HL-60 (cell line): ENCODE data around the gene ATP2B3.

Source experiments
- DNase-seq, 2 experiments: peaks; one replicate each; pipeline ENCODE4 v3.0.0-alpha.2; 2010 to 2020; ENCODE audit warnings: low read depth in 1 of 2, low spot score in 1 of 2
- H3K27ac ChIP-seq: fragments of 250-450 bp; sonication (Bioruptor Pico); replicated peaks from 2 replicates; pipeline ENCODE4 v1.5.1; 2020; ENCODE audit warnings: mild to moderate bottlenecking, moderate library complexity
- H3K27me3 ChIP-seq: fragments of 250-450 bp; sonication (Bioruptor Pico); 2 replicates; pipeline ENCODE4 v1.5.1; 2021; ENCODE audit warnings: mild to moderate bottlenecking, moderate library complexity; ENCODE audit not compliant: insufficient read depth, poor library complexity, severe bottlenecking
- H3K4me3 ChIP-seq: replicated peaks from 2 replicates; pipeline ENCODE4 v1.5.1; 2011; ENCODE audit warnings: mild to moderate bottlenecking, control low read depth, low read length; ENCODE audit not compliant: insufficient read depth
- CTCF ChIP-seq: IDR thresholded peaks from one replicate; pipeline ENCODE4 v1.5.1; 2011; ENCODE audit warnings: low read length, control low read depth, inconsistent platforms; ENCODE audit not compliant: insufficient read depth
- GABPA ChIP-seq: IDR thresholded peaks from 2 replicates; pipeline ENCODE4 v1.6.1; 2012; ENCODE audit warnings: low read depth
- POLR2AphosphoS5 ChIP-seq: IDR thresholded peaks from 2 replicates; pipeline ENCODE4 v1.6.1; 2012; ENCODE audit warnings: low read depth
- REST ChIP-seq: IDR thresholded peaks from 2 replicates; pipeline ENCODE4 v1.6.1; 2012; ENCODE audit warnings: low read depth; ENCODE audit not compliant: insufficient replicate concordance
- SPI1 ChIP-seq: IDR thresholded peaks from 2 replicates; pipeline ENCODE4 v1.6.1; 2012; ENCODE audit warnings: low read depth, mild to moderate bottlenecking, borderline replicate concordance

ATP2B3 gene

GRCh38 chrX:153493085-153493484, 24.4 kb upstream of the ATP2B3 start:
- DNase-seq, result no peak
- H3K4me3 ChIP-seq, result no peak overlapping the region
- H3K27me3 ChIP-seq, result no peaks in the 10 kb centered on the region
- no peak for TF ChIP-seq CTCF
- no peak for TF ChIP-seq POLR2AphosphoS5
- no peak for TF ChIP-seq REST
- no peak overlapping the region for H3K27ac ChIP-seq

GRCh38 chrX:153494061-153494460, 23.4 kb upstream of the ATP2B3 start:
- Histone ChIP-seq H3K27me3 (no peaks in the 10 kb centered on the region), H3K27ac (no peak overlapping the region), H3K4me3 (no peak overlapping the region)
- TF ChIP-seq SPI1 (no peak), POLR2AphosphoS5 (no peak), GABPA (no peak), REST (no peak), CTCF (no peak)
- no peak for DNase-seq

- H3K27me3 ChIP-seq, result no peaks in the 10 kb centered on the region
- H3K27ac ChIP-seq, result no peak within 1 kb of the TSS
- no peak within 1 kb of the TSS for H3K4me3 ChIP-seq
- TF ChIP-seq GABPA (no peak), SPI1 (no peak), POLR2AphosphoS5 (no peak), REST (no peak), CTCF (no peak)
- no peak for DNase-seq
These were observed 22.7 kb upstream of the ATP2B3 start, which contains the start of gene BGN for GRCh38 chrX:153494541-153495361. Gene BGN, plus strand, starts transcription at chrX:153494980. Its CDS starts 9,652 bp downstream, at chrX:153504632.
